Hematopoietic multipotent progenitor cell treated with erythropoietin and hydrocortisone succinate and interleukin-3 and kit ligand, for 6 days (in vitro differentiated cells): ENCODE data around the gene MYL6.
"Not testable (repeated sequence)": the region's sequence is repeated elsewhere in the genome, so short reads cannot be mapped to it uniquely, and the experiment has no call there.

Experiments
- DNase-seq: peaks from one replicate; pipeline ENCODE4 v3.0.0-alpha.2; 2015

The MYL6 gene

GRCh38 chr12:56129942-56130495 lies 28.1 kb upstream of the MYL6 start:
- DNase-seq = no peak

- DNase-seq = no peak
These were observed 27.3 kb upstream of the MYL6 start for GRCh38 chr12:56130876-56131275.

- DNase-seq = no peak
These were observed 23.3 kb upstream of the MYL6 start for GRCh38 chr12:56134897-56135296.

- DNase-seq = no peak
These were observed 20.1 kb upstream of the MYL6 start for GRCh38 chr12:56137853-56138571.

GRCh38 chr12:56141946-56142784 lies 16.0 kb upstream of the MYL6 start:
- DNase-seq = no peak

GRCh38 chr12:56143217-56143616 lies 14.9 kb upstream of the MYL6 start:
- no peak for DNase-seq

GRCh38 chr12:56143870-56144269 lies 14.3 kb upstream of the MYL6 start:
- no peak for DNase-seq

GRCh38 chr12:56145217-56145616 lies 12.9 kb upstream of the MYL6 start:
- DNase-seq = no peak

GRCh38 chr12:56146492-56147460 lies 11.4 kb upstream of the MYL6 start:
- DNase-seq = no peak

- peak; percentile 63 for DNase-seq
These were observed 7.6 kb upstream of the MYL6 start for GRCh38 chr12:56150563-56150962.

GRCh38 chr12:56151672-56152131 lies 6.5 kb upstream of the MYL6 start:
- DNase-seq = peak; percentile 83

GRCh38 chr12:56152132-56152755 lies 5.9 kb upstream of the MYL6 start, which contains the start of gene MYL6B:
Gene MYL6B, plus strand, starts transcription at chr12:56152587. Its CDS starts 1,332 bp downstream, at chr12:56153919.
- DNase-seq = peak; percentile 97

GRCh38 chr12:56152756-56153677 lies 5.1 kb upstream of the MYL6 start:
- peak; percentile 42 for DNase-seq

GRCh38 chr12:56153678-56154065 lies 4.5 kb upstream of the MYL6 start:
- no peak for DNase-seq

GRCh38 chr12:56154246-56154771 lies 3.9 kb upstream of the MYL6 start:
- peak; percentile 30 for DNase-seq

GRCh38 chr12:56154818-56155217 lies 3.3 kb upstream of the MYL6 start:
- no peak for DNase-seq

GRCh38 chr12:56155256-56155845 lies 2.8 kb upstream of the MYL6 start:
- DNase-seq = no peak

- DNase-seq = not testable (repeated sequence)
These were observed 1.5 kb upstream of the MYL6 start for GRCh38 chr12:56156464-56157200.
